Stimulated activated CD4-positive, alpha-beta T cell treated with anti-CD3 and anti-CD28 coated beads, Interleukin-1b, Interleukin-23, amount 100 ng/mL, for 4 hours (primary cell): ENCODE results near the gene GRIK2.

Source experiments
- DNase-seq, 2 donors: peaks; one replicate each; pipeline ENCODE4 v3.0.0-alpha.2; 2020; ENCODE audit warnings: low read depth in 2 of 2

Gene GRIK2

GRCh38 chr6:101454106-101454676, 60.7 kb downstream of the GRIK2 start:
- DNase-seq: no peak

GRCh38 chr6:101458336-101458735, 64.8 kb downstream of the GRIK2 start:
- no peak for DNase-seq

GRCh38 chr6:101458826-101459225, 65.3 kb downstream of the GRIK2 start:
- DNase-seq: no peak

- no peak for DNase-seq
These were observed 69.1 kb downstream of the GRIK2 start for GRCh38 chr6:101462576-101462975.

- DNase-seq: no peak
These were observed 72.4 kb downstream of the GRIK2 start for GRCh38 chr6:101465863-101466262.

- no peak for DNase-seq
These were observed 83.9 kb downstream of the GRIK2 start for GRCh38 chr6:101477436-101477835.

GRCh38 chr6:101478891-101479290, 85.4 kb downstream of the GRIK2 start:
- no peak for DNase-seq

- DNase-seq: no peak
These were observed 89.1 kb downstream of the GRIK2 start for GRCh38 chr6:101482606-101483005.

GRCh38 chr6:101484781-101485180, 91.3 kb downstream of the GRIK2 start:
- DNase-seq: no peak

- DNase-seq: no peak
These were observed 92.6 kb downstream of the GRIK2 start for GRCh38 chr6:101486124-101486523.

- DNase-seq: no peak
These were observed 93.2 kb downstream of the GRIK2 start for GRCh38 chr6:101486726-101487125.

- DNase-seq: no peak
These were observed 95.9 kb downstream of the GRIK2 start for GRCh38 chr6:101489456-101489855.

GRCh38 chr6:101490857-101491256, 97.3 kb downstream of the GRIK2 start:
- no peak for DNase-seq

- no peak for DNase-seq
These were observed 109.3 kb downstream of the GRIK2 start for GRCh38 chr6:101502818-101503217.

- no peak for DNase-seq
These were observed 116.0 kb downstream of the GRIK2 start for GRCh38 chr6:101509536-101509935.

GRCh38 chr6:101513181-101513580, 119.7 kb downstream of the GRIK2 start:
- no peak for DNase-seq

GRCh38 chr6:101516578-101516977, 123.1 kb downstream of the GRIK2 start:
- no peak for DNase-seq

GRCh38 chr6:101517632-101518031, 124.1 kb downstream of the GRIK2 start:
- no peak for DNase-seq

GRCh38 chr6:101522254-101522653, 128.7 kb downstream of the GRIK2 start:
- no peak for DNase-seq

GRCh38 chr6:101527467-101527866, 134.0 kb downstream of the GRIK2 start:
- DNase-seq: no peak

- no peak for DNase-seq
These were observed 135.3 kb downstream of the GRIK2 start for GRCh38 chr6:101528801-101529200.

- DNase-seq: no peak
These were observed 138.0 kb downstream of the GRIK2 start for GRCh38 chr6:101531538-101531937.

- DNase-seq: no peak
These were observed 140.9 kb downstream of the GRIK2 start for GRCh38 chr6:101534386-101534785.

- no peak for DNase-seq
These were observed 141.3 kb downstream of the GRIK2 start for GRCh38 chr6:101534821-101535220.
